HG03196 (cell line): ENCODE measurements around the gene PDIA3.
"Not testable (repeated sequence)": the region's sequence is repeated elsewhere in the genome, so short reads cannot be mapped to it uniquely, and the experiment has no call there.

Source experiments
- ATAC-seq: cut with Tn5 transposase; IDR thresholded peaks from one replicate; pipeline ENCODE4 v1.9.1; 2021; ENCODE audit not compliant: unreplicated experiment

The PDIA3 gene

GRCh38 chr15:43746245-43746902 lies at the start of gene PDIA3:
PDIA3 (plus strand) TSS chr15:43746438; CDS start chr15:43746540, 102 bp downstream.
- ATAC-seq: peak; percentile 75

DNA sequence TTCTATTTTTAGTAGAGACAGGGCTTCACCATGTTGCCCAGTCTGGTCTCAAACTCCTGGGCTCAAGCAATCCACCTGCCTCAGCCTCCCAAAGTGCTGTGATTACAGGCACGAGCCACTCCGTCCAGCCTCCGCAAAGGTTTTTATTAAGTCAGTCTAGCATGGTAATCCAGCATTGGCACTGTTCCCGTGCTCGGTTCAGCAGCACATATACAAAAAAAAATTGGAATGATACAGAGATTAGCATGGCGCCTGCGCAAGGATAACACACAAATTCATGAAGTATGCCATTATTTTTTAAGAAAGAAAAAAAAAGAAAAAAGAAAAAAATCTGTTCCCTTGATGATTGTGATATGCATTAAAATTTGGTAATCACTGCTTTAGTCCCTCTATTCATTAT lies 44.1 kb upstream of the PDIA3 start:
- ATAC-seq: no peak

DNA sequence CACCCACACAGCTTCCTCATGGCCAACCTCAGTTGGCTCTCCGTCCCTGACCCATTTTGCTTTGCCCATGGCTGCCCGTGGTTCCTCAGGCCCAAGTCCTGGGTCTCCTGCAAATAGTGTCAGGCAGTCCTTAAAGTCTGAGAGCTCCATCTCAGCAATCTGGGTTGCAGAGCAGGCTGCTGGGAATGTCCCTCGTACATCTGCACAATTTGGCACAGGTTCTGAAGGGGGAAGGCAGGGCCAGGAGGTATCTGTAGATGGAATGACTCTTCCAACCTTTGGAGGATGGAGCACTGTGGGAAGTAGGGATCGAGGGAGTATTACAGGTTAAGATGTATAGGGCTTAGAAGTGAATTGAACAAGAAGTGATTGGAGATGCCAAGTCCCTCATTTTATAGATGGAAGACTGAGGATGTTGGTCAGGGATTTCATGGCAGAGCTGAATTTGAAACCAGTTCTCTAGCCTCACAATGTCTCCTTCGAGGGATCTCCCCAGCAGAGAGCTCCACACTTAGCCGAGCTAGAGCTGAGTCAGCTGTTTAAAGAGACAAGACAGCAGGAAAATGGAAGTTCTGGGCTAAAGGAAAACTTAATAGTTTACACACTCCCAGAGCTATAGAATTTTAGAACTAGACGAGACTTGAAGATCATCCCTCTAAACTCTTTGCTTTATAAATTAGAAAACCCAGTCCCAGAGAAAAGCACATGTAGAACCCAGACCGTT lies 43.4 kb upstream of the PDIA3 start:
- ATAC-seq: no peak

DNA sequence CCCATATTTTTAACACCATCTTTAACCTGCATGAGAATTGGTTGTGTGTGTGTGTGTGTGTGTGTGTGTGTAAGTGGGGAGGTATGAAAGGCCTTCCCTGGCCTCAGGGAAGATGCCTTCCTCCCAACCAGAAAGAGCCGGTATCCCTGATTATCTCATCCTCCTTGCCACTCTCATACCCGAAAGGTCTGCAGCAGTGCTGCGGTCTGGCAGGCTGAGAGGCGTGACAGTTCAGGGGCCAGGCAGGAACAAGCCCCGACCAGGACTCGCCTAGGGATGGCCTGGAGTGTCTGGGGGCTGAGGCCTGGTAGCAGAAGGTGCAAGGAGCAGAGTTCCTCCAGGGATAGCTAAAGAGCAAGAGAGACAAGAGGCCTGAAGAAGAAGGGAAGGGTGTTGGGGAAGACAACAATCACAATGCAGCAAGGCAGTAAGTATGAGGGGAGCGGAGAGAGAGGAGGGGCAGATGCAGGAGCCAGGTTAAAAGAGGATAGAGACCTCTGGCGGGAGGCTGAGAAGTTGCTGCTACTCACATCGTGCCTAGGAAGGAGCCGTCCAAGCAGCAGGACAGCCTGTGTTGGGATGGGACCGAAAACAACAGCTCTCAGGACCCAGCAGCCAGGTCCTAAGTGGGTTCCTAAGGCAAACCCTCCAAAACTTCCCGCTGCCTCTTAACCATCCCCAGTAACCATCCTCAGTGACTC lies 35.7 kb upstream of the PDIA3 start:
- ATAC-seq: not testable (repeated sequence)

- no peak for ATAC-seq
Measured at GRCh38 chr15:43723151-43723550, 23.1 kb upstream of the PDIA3 start.

DNA sequence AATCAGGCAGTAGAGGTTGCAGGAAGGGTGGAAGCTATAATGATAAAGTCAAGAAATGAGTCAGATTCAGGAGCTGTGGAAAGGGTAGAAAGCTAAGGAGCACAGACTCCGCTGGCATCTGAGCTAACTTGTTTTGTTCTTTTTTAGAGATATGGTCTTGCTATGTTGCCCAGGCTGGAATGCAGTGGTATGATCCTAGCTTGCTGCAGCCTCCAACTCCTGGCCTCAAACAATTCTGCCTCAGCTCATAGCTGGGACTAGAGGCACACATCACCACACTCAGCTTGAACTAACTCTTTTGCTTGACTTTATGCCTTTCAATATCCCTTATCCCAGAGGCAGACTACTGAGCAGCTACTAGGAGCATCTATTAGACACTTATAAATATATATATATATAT lies 19.9 kb upstream of the PDIA3 start:
- not testable (repeated sequence) for ATAC-seq

DNA sequence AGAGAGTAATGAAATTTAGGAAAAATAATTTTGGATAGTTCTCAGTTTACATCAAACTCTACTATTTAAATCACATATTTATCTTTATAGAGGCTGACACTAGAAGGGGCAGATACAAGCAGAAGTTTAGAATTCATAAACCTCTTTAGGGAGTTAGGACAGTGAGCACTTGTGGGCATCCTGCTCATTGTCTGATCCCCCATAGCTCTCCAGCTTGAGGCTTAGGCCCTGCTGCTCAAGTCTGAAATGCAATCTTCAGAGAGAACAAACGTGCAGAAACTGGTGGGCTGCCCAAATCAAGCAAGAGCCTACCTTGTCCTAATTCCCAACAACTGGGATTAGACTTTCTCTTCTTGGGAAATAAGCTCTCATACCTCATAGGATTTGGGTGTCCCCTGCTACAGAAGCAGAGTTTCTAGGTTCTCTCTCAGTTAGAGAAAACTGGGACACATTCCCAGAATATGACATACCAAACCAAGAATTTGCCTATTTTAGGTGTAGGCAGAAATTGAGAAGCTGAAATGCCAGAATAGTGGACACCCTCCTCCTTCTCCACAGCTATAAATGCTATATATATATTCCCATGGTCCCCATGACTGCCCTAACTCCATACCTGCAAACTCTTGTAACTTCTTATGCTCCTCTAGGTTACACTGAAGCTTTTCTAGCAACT lies 18.0 kb upstream of the PDIA3 start:
- not testable (repeated sequence) for ATAC-seq

DNA sequence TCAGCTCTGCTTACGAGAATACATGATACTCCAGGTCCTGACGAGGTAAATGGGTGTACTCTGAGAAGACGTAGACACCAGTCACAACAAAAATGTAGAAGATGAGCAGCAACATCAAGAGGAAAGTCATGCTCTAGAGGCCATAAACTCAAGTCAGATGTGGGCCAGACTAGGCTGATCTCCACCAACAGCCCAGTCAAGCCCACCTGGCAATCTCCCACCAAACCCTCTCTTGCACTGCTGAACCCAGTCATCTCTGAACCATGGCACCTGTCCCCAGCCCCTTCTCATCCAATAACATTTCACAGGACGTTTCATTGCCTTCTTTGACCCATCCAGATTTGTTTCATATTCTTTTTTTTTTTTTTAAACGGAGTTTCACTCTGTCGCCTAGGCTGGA lies 10.8 kb upstream of the PDIA3 start:
- no peak for ATAC-seq

DNA sequence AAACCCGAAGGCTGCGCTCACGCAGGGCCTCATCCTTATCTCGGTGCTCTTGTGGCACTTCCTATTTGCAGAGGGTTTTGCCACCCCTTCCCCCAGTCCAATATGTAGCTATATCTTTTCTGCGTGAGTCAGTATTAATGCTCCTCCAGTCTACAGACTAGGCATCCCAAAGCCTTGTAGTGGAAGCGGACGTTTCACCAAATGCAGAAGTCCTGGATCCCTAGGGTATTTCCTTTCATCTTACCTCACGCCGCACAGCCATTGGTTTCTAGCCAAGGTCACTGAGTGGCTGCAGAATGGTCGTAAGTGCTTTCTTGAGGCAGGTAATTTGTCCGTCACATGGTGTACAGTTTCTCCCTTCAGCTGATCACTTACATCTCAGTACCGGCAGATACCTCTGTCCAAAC lies 668 bp downstream of the PDIA3 start:
- not testable (repeated sequence) for ATAC-seq

- ATAC-seq: no peak
Measured at GRCh38 chr15:43748376-43748775, 2.1 kb downstream of the PDIA3 start.

- peak; percentile 46 for ATAC-seq
Measured at GRCh38 chr15:43749690-43750345, 3.6 kb downstream of the PDIA3 start.

- ATAC-seq: no peak
Measured at GRCh38 chr15:43751885-43752284, 5.6 kb downstream of the PDIA3 start.

DNA sequence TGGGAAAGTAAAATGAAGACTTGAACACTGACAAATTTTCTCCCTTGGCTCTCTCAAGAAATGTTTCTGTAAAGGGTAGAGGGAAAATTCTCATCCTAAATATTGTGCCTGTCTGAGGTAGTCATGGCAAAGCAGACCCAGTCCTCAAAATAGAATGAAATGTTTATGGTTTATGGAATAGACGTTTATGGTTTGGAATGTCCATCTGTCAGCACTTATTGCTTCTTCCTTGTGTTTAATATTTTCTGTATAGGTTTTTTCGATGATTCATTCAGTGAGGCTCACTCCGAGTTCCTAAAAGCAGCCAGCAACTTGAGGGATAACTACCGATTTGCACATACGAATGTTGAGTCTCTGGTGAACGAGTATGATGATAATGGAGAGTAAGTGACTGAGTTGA lies 16.6 kb downstream of the PDIA3 start:
- ATAC-seq: no peak

GRCh38 chr15:43763819-43764446 lies 17.7 kb downstream of the PDIA3 start:
- ATAC-seq: no peak

GRCh38 chr15:43769584-43770228 lies 23.5 kb downstream of the PDIA3 start:
- no peak for ATAC-seq

GRCh38 chr15:43771816-43772215 lies 25.6 kb downstream of the PDIA3 start:
- ATAC-seq: no peak

DNA sequence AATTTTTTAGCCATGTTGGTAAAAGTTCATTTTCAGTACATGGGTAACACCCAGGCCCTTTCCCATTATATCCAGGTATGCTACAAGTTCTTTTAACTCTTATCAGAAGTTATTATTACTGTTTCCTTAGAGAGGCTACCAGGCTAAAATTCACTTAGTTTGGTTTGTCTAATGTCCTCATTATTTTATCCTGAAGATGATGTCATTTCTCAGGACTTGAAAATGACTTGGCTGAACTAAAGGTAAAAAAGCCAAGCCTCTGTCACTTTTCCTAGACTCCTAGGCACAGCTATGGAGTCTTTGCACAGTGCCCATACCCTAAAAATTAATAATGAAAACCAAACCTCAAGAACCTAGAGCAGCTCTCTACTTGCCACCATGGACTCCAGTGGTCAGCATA lies 26.4 kb downstream of the PDIA3 start:
- ATAC-seq: no peak

GRCh38 chr15:43774062-43774461 lies 27.8 kb downstream of the PDIA3 start:
- ATAC-seq: no peak

GRCh38 chr15:43775411-43775965 lies 29.2 kb downstream of the PDIA3 start:
- no peak for ATAC-seq
